Fibroblast of the conjunctiva (primary cell): ENCODE results near the gene TCEANC2.

ENCODE experiments used
- DNase-seq: peaks from one replicate; pipeline ENCODE4 v3.0.0-alpha.2; 2010; ENCODE audit warnings: low read depth

TCEANC2 gene

GRCh38 chr1:54114955-54115354 lies 61.5 kb downstream of the TCEANC2 start:
- no peak for DNase-seq

DNA sequence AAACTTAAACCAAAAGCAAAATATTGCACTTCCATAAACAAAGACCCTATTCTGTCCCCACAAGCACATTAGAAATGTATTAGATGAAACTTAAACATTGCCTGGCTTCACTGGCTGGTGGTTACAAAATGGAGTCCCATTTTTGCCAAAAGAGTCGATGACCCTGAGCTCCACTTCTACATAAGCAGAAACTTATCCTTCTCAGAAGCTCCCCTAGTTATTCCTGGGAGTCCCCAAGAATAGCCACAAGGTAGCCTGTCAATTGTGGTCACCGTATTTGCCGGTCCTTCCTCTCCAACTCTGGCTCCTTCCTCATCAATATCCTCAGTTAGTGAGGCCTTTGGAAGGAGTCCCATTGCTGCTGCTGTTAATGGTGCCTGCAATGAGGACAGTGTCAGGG lies 62.1 kb downstream of the TCEANC2 start:
- no peak for DNase-seq

DNA sequence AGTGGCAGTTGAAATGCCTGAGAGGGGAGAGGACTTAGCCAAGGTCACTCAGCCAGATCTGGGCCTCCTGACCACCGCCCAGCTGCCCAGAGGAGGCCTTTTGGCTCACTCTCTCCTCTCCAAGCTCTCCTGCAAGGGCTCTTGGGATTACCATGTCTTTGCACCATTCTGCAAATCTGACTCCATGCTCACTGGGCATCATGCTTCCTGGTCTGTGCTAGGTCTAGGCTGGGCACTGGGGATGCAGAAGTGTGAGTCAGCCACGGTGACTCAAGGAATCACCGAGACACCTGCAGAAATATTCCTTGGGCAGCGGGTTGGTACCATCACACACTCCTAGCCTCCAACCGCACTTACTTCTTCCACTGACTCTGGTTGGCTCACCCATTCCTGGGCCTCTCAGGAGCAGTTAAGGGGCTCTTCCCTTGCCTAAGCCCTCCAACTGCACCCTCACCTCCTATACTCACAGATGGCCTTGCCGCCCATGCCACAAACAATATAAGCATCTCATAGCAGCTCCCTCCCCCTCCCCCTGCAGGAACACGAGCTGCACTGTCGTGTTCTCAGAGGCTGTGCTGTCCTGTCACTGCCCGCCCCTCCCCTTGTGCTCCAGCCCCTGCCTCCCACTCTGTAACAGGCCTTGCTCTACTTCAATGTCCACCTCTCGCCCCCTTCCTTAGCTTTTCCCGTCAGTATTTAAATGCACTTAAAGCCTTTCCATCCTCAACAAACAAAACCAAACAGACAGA lies 64.6 kb downstream of the TCEANC2 start:
- no peak for DNase-seq

GRCh38 chr1:54118704-54119103 lies 65.3 kb downstream of the TCEANC2 start:
- no peak for DNase-seq

- DNase-seq = no peak
Measured at GRCh38 chr1:54120018-54120697, 66.8 kb downstream of the TCEANC2 start.

DNA sequence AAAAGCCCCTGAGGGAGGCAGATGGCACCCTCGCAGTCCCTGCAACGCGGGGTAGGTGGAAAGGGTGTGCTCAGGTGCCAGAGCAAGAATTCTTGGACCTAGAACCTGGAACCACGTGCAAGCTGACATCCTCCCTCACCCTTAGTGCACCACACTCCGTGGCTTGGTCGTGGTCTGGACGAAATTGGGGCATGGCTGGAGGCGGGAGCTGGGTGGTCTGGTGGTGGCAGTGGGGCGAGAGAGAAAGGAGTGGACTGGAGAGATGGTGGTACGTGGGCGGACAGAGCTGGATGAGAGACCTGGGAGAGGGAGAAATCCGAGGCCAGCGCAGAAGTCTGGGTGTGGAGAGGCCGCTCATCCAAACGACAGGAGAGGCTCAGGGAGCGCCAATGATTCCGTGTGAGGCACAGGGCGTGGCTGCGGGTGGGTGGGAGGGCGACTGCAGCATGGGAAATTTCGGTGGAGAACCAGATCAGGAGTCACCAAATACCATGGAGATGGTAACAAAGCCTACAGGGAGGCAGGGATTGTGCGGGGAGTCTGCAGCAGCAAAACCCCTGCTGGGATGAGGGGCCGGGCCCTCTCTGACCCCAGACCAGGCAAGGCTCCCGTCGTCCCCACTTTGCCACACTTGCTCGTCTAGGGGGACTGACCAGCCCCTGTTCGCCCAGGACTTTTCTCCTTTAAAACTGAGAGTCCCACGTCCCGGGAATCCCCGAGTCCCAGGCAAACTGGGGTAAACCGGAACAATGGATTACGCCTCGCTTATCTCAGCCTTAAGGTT lies 67.5 kb downstream of the TCEANC2 start:
- DNase-seq = no peak

- peak; percentile 27 for DNase-seq
Measured at GRCh38 chr1:54121482-54122134, 68.2 kb downstream of the TCEANC2 start.

- no peak for DNase-seq
Measured at GRCh38 chr1:54122135-54122751, 68.8 kb downstream of the TCEANC2 start.

GRCh38 chr1:54122992-54123391 lies 69.6 kb downstream of the TCEANC2 start:
- DNase-seq = no peak

DNA sequence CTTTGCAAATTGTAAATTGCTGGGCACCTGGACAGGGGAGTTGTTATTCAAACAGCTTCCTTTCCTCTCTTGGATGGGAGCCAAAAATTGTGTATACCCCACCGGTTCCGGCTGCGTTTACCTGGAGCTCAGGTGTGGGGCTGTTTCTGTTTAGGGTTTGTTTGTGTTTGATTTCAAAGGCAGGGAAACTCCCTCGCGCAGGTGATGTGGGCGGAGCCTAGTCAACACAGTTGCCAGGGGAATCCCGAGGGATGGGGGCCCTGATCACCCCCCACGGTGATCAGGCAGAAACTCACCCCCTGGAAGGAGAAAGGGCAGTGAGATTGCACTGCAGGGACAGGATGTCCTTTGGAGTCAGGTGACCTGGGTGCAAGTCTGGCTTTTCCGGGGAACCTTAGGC lies 71.1 kb downstream of the TCEANC2 start:
- DNase-seq = no peak

DNA sequence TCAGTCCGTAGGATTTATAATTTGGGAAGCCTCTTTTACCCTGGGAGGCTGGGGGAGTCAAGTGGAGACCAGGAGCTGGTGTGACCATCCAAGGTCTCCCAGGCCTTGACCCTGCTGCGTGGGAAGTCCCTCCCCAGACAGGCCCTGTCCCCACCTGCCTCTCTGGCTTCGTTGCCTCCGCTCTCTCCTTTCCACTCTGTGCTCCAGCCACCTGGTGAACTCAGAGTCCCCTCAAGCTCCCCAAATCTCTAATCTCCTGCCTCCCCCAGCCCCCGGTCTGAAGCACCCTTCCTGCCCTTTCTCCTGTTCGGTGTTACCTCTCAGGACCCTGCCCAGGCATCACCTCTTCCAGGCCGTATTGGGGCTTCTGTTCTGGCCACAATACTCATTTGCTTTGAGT lies 71.5 kb downstream of the TCEANC2 start:
- no peak for DNase-seq

DNA sequence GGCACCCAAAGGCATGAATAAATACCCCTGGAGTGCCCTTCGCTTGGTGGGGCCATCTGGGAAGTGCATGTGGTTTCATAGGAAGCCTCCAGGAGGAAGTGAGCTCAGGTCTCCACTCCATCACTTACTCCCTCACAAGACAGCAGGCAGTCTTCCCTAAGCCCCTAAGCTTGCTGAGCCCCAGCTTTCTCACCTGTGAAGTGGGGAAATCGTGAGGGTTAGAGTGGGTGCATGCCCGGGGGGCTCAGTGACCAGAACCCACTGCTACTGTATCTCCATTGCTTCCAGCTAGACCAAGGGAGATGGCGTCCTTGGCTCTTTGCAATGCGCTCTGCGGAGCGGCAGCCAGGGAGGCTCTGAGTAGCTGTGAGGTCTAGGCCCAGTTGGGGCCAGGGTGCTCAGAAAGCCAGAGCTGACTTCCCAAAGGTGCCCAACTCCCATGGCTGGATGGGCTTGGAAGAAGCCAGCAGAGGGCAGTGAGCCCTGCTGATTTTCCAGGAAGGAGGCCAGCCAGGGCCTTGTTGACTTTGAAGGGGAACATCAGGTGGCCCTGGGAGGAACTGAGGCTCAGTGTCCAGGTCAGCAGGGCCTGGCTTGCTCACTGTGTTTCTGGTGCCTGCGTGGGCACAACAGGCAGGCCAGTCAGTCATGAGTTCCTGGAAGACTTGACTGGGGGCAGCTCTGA lies 72.1 kb downstream of the TCEANC2 start:
- DNase-seq = no peak

DNA sequence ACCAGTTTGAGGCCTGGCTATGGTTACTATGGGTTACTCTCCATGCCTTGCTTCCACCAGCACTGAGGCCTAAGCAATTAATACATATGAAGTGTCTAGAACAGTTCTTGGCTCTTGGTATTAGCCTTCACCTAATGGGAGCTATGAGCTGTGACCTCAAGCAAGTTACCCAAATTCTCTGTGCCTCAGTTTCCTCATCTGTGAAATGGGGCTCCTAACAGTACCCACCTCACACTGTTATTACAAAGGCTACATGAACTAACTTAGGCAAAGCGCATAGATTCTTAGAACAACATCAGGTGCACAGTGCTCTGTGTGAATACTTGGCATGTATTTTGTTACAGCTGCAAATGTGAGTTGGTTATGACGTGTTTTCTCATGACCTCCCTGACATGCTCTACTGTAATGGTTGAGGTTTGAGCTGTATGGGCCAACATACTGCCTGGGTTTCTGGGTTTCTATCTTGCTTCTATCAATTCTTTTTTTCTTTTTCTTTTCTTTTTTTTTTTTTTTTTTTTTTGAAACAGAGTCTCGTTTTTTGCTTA lies 72.9 kb downstream of the TCEANC2 start:
- no peak for DNase-seq

- no peak for DNase-seq
Measured at GRCh38 chr1:54127594-54128300, 74.3 kb downstream of the TCEANC2 start.

- DNase-seq = no peak
Measured at GRCh38 chr1:54129858-54130257, 76.5 kb downstream of the TCEANC2 start.

DNA sequence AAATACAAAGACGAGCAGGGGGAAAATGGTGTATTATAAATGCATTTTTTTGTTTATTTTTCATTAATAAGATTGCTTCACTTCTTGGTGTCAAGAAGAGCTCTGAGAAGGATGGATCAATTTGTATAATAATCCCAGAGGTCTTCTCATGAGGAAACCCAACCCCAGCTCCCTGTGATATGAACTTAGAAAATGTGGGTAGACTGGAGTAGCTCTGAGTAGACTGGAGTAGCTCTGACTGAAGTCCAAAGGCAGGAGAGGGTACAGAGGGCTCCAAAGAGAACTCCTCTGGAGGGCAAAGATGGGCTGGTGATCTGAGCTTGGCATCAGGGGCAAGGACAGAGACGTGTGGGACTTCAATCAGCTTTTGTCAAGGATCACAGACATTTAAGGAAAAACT lies 78.0 kb downstream of the TCEANC2 start:
- DNase-seq = no peak

DNA sequence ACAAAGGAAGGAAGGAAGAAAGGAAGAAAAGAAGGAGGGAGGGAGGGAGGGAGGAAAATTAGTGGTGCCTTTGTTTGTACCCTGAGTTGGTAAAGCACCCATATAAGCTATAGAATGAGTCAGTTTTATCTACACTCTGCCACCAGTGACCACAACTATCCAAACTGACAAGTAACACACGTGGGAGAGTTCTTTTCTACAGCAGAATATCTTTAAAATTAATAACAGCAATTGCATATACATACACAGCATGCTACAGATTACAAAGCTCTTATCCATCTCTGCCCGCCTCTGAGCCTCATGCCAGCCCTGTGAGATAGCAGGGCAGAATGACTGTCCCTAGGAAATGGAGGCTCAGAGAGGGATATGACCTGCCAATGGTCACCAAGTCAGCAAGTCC lies 79.1 kb downstream of the TCEANC2 start:
- DNase-seq = no peak

DNA sequence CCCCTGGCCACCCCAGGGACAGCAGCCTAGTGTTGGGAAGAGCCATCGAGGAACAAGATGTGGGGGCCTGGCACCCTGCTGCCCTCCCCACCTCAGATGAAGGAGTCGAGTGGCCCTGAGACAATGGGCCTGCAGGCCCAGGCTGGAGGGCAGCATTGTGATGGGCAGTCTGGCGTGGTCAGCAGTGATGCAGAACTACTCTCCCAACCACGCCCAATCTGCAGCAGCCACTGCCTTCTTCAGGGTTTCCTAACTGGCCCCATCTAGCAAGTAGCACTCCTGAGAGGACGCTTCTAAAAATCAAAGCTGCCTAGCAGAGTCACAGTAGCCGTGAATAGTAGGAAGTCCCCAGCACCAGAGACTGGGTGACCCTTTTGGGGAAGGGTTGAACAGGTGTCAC lies 80.9 kb downstream of the TCEANC2 start:
- DNase-seq = no peak

DNA sequence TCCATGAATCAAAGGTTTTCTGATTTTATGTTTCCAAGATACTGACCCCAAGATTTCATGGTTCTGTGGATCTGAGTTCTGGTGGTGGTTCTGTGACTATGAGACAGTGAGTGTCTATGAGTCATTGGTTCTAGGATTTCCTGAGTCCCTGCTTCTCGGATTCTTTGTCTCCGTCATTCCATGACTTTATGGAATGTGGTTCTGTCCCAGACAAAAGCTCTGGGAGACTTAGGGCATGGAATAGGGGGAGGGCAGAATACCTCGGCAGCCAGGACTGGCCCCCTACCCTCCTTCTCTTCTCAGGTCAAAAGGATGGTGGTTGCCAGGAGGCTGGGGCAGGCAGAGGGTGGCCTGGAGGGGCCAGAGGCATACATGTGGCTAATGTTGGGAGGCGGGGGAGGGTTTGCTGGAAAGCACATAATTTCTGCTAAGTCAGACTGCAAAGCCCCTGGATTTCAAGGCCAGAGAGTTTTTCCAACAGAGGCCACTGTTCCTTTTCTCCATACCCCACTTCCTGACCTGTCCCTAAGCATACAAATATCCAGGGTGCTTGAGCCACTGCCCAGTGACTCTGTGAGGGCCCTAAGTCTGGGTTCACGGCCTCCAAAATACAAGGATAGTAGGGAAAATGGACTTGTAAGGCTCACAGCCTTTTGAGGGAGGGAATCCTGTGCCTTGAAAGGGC lies 82.2 kb downstream of the TCEANC2 start:
- no peak for DNase-seq
